Activated naive CD4-positive, alpha-beta T cell treated with anti-CD3 and anti-CD28 coated beads for 36 hours (primary cell): ENCODE data around the gene CCNA1. TPM values are rescaled to one million over a fixed set of nuclear protein-coding genes. Genes with fewer than 3 reads are reported as not detected.
A peak's percentile ranks its signal among the peaks of the same experiment; 100 is the strongest.

Source experiments
- CTCF ChIA-PET: fragments of 350-600 bp; sonication (Branson Sonifier 250); formaldehyde crosslinking; loops from one replicate; lab custom pipeline; 2021; ENCODE audit warnings: antibody characterized with exemption; lab: Charles Lee
- DNase-seq: peaks from one replicate; pipeline ENCODE4 v3.0.0-alpha.2; 2020
- H3K27ac Mint-ChIP-seq: one replicate; pipeline ENCODE4 v1.8.0; 2021; ENCODE audit warnings: mild to moderate bottlenecking, mixed read lengths
- H3K27me3 Mint-ChIP-seq: one replicate; pipeline ENCODE4 v1.8.0; 2021; ENCODE audit warnings: low read depth, mixed read lengths
- H3K36me3 Mint-ChIP-seq: one replicate; pipeline ENCODE4 v1.8.0; 2021; ENCODE audit warnings: low read depth, mixed read lengths
- H3K4me1 Mint-ChIP-seq: one replicate; pipeline ENCODE4 v1.8.0; 2021; ENCODE audit warnings: low read depth, mixed read lengths
- H3K4me3 Mint-ChIP-seq: one replicate; pipeline ENCODE4 v1.8.0; 2021; ENCODE audit warnings: mild to moderate bottlenecking, moderate library complexity, mixed read lengths
- H3K9me3 Mint-ChIP-seq: one replicate; pipeline ENCODE4 v1.8.0; 2021; ENCODE audit warnings: mixed read lengths
- intact Hi-C: fragments of 100-400 bp; cut with micrococcal nuclease; formaldehyde crosslinking; loops from one replicate; pipeline ENCODE4 v1.15.1; 2023
- total RNA-seq, 2 experiments: library from RNA; stranded (reverse); gene quantifications; one replicate each; pipeline ENCODE4 v1.2.3, GENCODE V29; 2021

CCNA1 gene
- under 1 TPM; 0.17 to 0.59 TPM for total RNA-seq

DNA sequence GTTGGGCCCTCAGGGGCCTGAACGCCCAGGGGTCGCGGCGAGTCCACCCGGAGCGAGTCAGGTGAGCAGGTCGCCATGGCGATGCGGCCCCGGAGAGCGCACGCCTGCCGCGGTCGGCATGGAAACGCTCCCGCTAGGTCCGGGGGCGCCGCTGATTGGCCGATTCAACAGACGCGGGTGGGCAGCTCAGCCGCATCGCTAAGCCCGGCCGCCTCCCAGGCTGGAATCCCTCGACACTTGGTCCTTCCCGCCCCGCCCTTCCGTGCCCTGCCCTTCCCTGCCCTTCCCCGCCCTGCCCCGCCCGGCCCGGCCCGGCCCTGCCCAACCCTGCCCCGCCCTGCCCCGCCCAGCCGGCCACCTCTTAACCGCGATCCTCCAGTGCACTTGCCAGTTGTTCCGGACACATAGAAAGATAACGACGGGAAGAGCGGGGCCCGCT, at the start of gene CCNA1:
Gene CCNA1 (plus strand): TSS at position 390 of the 439 bp plus-strand sequence. CDS start 562 bp downstream, outside the sequence.
- no peaks in the 10 kb centered on the region for H3K9me3 Mint-ChIP-seq
- H3K36me3 Mint-ChIP-seq: no peaks in the 10 kb centered on the region
- H3K27ac Mint-ChIP-seq: no peak within 1 kb of the TSS
- intact Hi-C loops: loop anchor here (1.0 to 5.0 kb wide), 2 partner anchors 12 to 960 kb away; no protein-coding TSS in a partner anchor
- peaks cover 15% of the 10 kb centered on the region for H3K4me1 Mint-ChIP-seq
- peak; percentile 17 for DNase-seq
- H3K27me3 Mint-ChIP-seq: peaks cover 63% of the 10 kb centered on the region
- CTCF ChIA-PET: interaction anchor here (0.6 kb wide), 1 partner anchor 1485 kb away, joined by 3 read pairs; no protein-coding TSS in a partner anchor
- peak within 1 kb of the TSS; percentile 46 for H3K4me3 Mint-ChIP-seq

DNA sequence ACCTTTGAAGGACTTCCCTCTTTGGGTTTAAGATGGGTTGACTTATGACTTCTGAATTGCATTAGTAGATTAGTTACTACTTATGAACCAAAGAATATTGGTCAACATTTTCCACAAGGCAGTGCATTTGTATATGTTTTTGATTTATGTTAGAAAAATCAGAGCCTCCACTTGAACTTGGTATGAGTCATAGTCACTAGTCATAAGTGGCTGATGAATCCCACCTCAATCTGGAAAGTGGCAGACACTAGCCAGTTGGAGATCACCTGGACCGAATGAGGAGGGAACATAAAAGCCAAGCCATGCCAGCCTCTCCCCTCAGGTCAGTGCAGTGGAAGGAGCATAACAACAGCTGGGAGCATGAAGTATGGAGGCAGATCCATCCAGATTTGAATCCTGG, 46.8 kb upstream of the CCNA1 start:
- intact Hi-C loops: no loop called here
- H3K4me3 Mint-ChIP-seq: no peak overlapping the region
- CTCF ChIA-PET: no interaction called here
- H3K9me3 Mint-ChIP-seq: no peaks in the 10 kb centered on the region
- H3K36me3 Mint-ChIP-seq: no peaks in the 10 kb centered on the region
- H3K27me3 Mint-ChIP-seq: peaks cover 18% of the 10 kb centered on the region
- DNase-seq: no peak
- no peaks in the 10 kb centered on the region for H3K4me1 Mint-ChIP-seq
- H3K27ac Mint-ChIP-seq: no peak overlapping the region

DNA sequence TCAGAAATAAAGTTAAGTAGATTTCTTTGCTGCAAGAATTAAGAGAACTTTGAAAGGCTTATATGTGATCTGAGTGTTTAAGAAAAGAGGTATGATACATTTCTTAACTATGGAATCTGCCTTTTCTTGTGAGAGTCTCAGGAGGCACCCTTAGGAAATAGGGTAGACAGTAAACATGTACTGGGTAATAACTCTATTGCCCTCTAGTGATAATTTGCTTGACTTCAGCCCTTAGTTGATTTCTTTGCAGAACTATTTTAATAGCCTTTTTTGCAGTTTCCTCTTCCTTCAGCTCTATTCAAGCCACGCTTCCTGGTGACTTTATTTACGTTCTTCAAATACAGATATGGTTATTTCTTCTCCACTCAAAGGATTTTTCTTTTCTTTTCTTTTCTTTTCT, 37.0 kb upstream of the CCNA1 start:
- intact Hi-C loops: loop anchor here (1.0 kb wide), 2 partner anchors 49 to 112 kb away; partner anchors contain the start of gene SPART
- no peak overlapping the region for H3K4me3 Mint-ChIP-seq
- H3K36me3 Mint-ChIP-seq: no peaks in the 10 kb centered on the region
- peaks cover 14% of the 10 kb centered on the region for H3K27me3 Mint-ChIP-seq
- no peaks in the 10 kb centered on the region for H3K9me3 Mint-ChIP-seq
- H3K4me1 Mint-ChIP-seq: no peaks in the 10 kb centered on the region
- H3K27ac Mint-ChIP-seq: no peak overlapping the region
- DNase-seq: no peak
- CTCF ChIA-PET: interaction anchor here (0.7 to 1.4 kb wide), 3 partner anchors 16 to 112 kb away, joined by 3 to 6 read pairs (median 6); no protein-coding TSS in a partner anchor

DNA sequence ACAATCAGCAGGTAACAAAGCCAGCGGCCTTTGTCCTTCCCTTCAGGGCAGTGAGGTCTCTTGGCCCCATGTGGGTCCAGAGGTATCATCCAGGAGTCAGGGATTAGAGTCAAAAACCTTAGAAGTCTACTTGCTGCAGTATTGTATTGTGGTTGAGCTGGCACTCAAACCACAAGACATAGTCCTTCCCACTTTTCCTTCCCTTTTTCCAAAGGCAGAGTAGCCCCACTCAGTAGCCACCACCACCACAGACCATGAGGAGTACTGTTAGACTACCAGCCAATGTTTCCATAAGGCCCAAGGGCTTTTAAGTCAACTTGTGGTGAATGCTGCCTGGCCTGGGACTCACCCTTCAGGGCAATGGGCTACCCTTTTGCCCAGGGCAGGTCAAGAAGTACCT, 27.1 kb upstream of the CCNA1 start:
- intact Hi-C loops: no loop called here
- no peak overlapping the region for H3K4me3 Mint-ChIP-seq
- H3K27ac Mint-ChIP-seq: no peak overlapping the region
- no peaks in the 10 kb centered on the region for H3K9me3 Mint-ChIP-seq
- DNase-seq: no peak
- no peaks in the 10 kb centered on the region for H3K36me3 Mint-ChIP-seq
- CTCF ChIA-PET: no interaction called here
- H3K27me3 Mint-ChIP-seq: peaks cover 24% of the 10 kb centered on the region
- H3K4me1 Mint-ChIP-seq: no peaks in the 10 kb centered on the region

DNA sequence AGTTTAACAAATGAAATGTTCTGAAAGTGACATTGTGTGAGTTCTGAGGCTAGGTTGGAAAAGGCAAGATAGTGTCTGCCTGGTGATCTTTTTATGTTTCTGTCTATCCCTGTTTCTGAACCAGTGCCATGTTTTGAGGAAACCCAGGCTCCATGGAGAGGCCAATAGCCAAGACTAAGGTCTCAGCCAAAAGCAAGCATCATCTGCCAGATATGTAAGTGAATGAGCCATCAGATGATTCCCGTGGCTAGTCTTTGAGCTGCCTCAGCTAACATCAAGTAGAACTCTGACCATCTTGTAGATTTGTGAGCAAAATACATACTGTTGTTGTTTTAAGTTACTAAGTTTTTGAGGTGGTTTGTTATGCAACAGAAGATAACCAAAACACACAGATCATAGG, 19.6 kb upstream of the CCNA1 start:
- no peak for DNase-seq
- Mint-ChIP-seq H3K9me3 (peaks cover 4% of the 10 kb centered on the region), H3K27me3 (peaks cover 40% of the 10 kb centered on the region), H3K4me3 (no peak overlapping the region), H3K4me1 (peaks cover 10% of the 10 kb centered on the region), H3K36me3 (peaks cover 1% of the 10 kb centered on the region), H3K27ac (no peak overlapping the region)
- intact Hi-C loops: no loop called here
- CTCF ChIA-PET: no interaction called here

DNA sequence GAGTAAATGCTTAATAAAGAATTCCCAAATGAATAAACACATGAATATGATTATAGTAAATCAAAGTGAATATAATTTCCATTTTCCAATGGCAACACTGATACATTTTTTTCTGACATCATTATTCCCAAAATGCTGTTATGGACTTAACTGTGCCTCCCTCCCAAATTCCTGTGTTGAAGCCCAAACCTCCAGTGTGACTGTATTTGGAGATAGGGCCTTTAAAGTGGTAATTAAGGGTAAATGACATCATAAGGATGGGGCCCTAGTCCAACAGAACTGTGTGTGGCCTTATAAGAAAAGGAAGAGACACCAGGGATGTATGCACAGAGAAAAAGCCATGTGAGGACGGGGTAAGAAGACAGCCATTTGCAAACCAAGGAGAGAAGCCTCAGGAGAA, 19.1 kb upstream of the CCNA1 start:
- no peak overlapping the region for H3K27ac Mint-ChIP-seq
- H3K27me3 Mint-ChIP-seq: peaks cover 43% of the 10 kb centered on the region
- H3K4me3 Mint-ChIP-seq: no peak overlapping the region
- no peak for DNase-seq
- intact Hi-C loops: no loop called here
- CTCF ChIA-PET: no interaction called here
- H3K36me3 Mint-ChIP-seq: peaks cover 1% of the 10 kb centered on the region
- H3K9me3 Mint-ChIP-seq: peaks cover 4% of the 10 kb centered on the region
- H3K4me1 Mint-ChIP-seq: peaks cover 14% of the 10 kb centered on the region

DNA sequence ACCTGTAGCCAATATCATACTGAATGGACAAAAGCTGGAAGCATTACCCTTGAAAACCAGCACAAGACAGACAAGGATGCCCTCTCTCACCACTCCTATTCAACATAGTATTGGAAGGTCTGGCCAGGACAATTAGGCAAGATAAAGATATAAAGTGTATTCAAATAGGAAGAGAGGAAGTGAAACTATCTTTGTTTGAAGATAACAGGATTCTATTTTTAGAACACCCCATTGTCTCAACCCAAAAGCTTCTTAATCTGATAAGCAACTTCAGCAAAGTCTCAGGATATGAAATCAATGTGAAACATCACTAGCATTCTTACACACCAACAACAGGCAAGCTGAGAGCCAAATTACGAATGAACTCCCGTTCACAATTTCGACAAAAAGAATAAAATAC, 17.8 kb upstream of the CCNA1 start:
- Mint-ChIP-seq H3K27me3 (peaks cover 51% of the 10 kb centered on the region), H3K36me3 (peaks cover 1% of the 10 kb centered on the region), H3K4me3 (no peak overlapping the region), H3K4me1 (peaks cover 18% of the 10 kb centered on the region), H3K27ac (no peak overlapping the region), H3K9me3 (peaks cover 4% of the 10 kb centered on the region)
- intact Hi-C loops: no loop called here
- CTCF ChIA-PET: no interaction called here
- no peak for DNase-seq

DNA sequence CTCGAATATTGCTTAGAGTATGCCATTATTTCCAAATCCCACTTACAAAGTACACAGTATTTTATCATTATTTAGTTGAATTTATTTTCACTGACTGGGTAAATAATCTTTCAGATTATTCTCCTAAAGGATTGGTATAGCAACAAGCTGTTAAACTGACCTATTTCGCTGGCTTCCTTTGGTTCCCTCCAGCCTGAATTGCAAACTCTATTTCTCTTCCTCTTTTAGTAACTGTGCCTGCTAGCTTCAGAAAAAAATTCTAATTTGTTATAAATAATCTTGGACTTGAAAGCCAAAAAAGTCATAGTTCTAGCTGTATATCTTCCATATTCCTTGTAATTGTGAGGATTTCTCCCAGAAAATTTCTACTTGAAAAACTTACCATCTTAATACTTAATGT, 15.0 kb upstream of the CCNA1 start:
- Mint-ChIP-seq H3K27me3 (peaks cover 59% of the 10 kb centered on the region), H3K9me3 (peaks cover 4% of the 10 kb centered on the region), H3K4me1 (peaks cover 23% of the 10 kb centered on the region), H3K36me3 (peaks cover 1% of the 10 kb centered on the region), H3K4me3 (no peak overlapping the region), H3K27ac (no peak overlapping the region)
- intact Hi-C loops: loop anchor here (5.0 kb wide), 1 partner anchor 135 kb away; no protein-coding TSS in a partner anchor
- DNase-seq: no peak
- CTCF ChIA-PET: interaction anchor here (0.6 to 1.8 kb wide), 4 partner anchors 20 to 318 kb away, joined by 3 to 5 read pairs (median 4); no protein-coding TSS in a partner anchor

DNA sequence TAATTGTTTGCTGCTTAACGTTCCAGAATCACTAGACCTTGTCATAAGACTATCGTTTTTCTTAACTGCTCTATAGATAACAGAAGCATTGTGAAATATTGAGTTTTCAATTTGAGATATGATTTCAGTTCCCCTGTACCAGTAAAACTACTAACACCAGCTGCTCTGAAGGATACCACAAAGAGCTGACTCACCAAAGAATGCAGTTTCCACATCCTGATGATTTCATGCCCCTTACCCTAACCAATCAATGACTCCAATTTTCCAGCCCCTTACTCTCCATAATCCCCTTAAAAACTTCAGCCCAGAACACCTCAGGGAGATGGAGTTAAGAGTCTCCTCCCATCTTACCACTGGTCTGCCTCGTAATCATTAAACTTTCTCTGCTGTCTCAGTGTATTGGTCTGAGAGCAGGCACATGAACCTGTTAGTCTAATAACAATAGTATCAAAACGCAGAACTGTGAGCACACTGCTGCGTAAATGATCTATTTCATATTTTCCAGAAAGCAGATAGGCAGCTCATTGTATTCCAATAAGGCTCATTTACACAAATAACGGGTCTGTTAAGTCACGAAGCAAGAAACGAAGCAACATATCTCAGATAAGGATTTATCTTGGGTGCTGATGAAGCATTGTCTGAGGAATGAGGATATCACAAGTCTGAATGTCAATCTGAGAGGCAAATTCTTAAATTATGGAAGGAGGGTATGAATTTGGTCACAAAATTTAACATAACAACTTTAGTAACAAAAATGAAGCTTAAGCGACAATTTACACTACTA, 14.1 kb upstream of the CCNA1 start:
- peaks cover 1% of the 10 kb centered on the region for H3K36me3 Mint-ChIP-seq
- H3K4me1 Mint-ChIP-seq: peaks cover 23% of the 10 kb centered on the region
- H3K4me3 Mint-ChIP-seq: no peak overlapping the region
- intact Hi-C loops: loop anchor here (1.0 to 5.0 kb wide), 2 partner anchors 21 to 136 kb away; no protein-coding TSS in a partner anchor
- H3K27me3 Mint-ChIP-seq: peaks cover 61% of the 10 kb centered on the region
- peaks cover 4% of the 10 kb centered on the region for H3K9me3 Mint-ChIP-seq
- CTCF ChIA-PET: interaction anchor here (0.6 to 2.3 kb wide), 8 partner anchors 10 to 319 kb away, joined by 3 to 7 read pairs (median 4); no protein-coding TSS in a partner anchor
- DNase-seq: peak; percentile 19
- H3K27ac Mint-ChIP-seq: no peak overlapping the region

DNA sequence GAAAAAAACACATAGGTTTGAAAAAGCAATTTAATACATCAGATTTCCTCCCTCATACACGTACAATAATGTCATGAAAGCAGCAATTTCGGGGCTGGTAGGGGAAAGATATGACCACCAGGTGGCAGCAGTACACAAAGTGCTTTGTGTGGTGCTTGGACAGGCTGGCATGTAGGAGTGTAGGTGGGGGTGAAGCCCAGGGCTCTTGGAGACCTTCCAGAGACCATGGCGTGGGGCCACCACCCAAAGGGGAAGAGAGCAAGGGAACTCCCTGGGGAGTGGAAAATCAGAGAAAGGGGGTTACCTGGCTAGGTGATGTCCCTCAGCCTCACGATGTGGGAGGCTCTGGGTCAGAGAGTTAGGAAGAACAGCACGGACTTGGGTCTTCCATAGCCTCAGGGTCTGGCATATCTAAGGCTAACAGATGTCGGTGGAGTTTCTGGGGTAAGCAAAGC, 11.8 kb upstream of the CCNA1 start:
- intact Hi-C loops: loop anchor here (1.0 to 2.0 kb wide), 7 partner anchors 12 to 649 kb away; partner anchors contain the start of genes CCNA1, RFXAP and SPART
- CTCF ChIA-PET: interaction anchor here (0.7 to 2.7 kb wide), 12 partner anchors 13 to 387 kb away, joined by 3 to 31 read pairs (median 4); no protein-coding TSS in a partner anchor
- Mint-ChIP-seq H3K4me3 (no peak overlapping the region), H3K27me3 (peaks cover 60% of the 10 kb centered on the region), H3K4me1 (peaks cover 13% of the 10 kb centered on the region), H3K36me3 (peaks cover 1% of the 10 kb centered on the region), H3K27ac (peak overlapping the region; percentile 8), H3K9me3 (peaks cover 5% of the 10 kb centered on the region)
- peak; percentile 85 for DNase-seq

DNA sequence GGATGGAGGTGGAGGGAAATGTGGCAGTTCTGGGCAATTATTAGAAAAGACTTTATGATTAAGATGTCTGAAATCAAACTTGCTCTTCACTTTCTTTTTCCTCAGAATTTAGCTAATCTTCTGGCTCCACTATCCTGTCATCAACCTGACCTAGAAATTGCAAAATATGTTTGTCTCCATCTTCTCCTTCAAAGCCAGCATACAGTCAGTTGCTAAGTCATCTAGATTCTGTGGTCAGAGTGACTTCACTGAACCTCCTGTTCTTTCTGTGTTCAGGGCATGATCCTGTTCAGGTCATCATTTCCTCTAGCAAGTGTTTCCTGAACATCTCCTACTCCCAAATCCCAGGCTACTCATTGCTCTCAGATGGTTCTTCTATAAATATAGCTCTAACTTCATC, 10.8 kb upstream of the CCNA1 start:
- peaks cover 13% of the 10 kb centered on the region for H3K4me1 Mint-ChIP-seq
- peaks cover 58% of the 10 kb centered on the region for H3K27me3 Mint-ChIP-seq
- no peaks in the 10 kb centered on the region for H3K36me3 Mint-ChIP-seq
- no peak for DNase-seq
- H3K27ac Mint-ChIP-seq: no peak overlapping the region
- peaks cover 4% of the 10 kb centered on the region for H3K9me3 Mint-ChIP-seq
- no peak overlapping the region for H3K4me3 Mint-ChIP-seq
- intact Hi-C loops: loop anchor here (2.0 kb wide), 2 partner anchors 397 to 559 kb away; partner anchors contain the start of gene RFXAP
- CTCF ChIA-PET: interaction anchor here (0.7 to 2.7 kb wide), 8 partner anchors 11 to 420 kb away, joined by 3 to 31 read pairs (median 4); no protein-coding TSS in a partner anchor

DNA sequence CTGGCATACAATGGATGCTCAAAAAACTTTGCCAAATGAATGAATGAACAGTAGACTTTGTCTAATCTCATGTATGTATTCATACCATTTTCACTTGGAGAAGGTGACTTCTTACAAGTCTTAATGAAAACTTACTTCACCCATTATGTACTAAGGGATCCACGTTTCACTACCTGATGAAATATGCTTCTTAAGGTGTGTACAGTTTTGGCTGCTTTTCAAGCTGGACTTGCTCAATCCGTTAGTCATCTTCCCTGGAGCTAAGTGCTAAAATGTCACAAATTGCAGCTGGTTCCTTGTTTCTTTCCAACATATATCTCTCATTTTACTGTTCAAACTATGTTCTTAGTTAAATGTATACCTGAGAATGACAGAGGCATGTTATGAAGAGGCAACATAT, 4.2 kb upstream of the CCNA1 start:
- H3K27me3 Mint-ChIP-seq: peaks cover 67% of the 10 kb centered on the region
- no peak for DNase-seq
- peaks cover 6% of the 10 kb centered on the region for H3K9me3 Mint-ChIP-seq
- intact Hi-C loops: no loop called here
- H3K36me3 Mint-ChIP-seq: no peaks in the 10 kb centered on the region
- no peak overlapping the region for H3K27ac Mint-ChIP-seq
- peaks cover 15% of the 10 kb centered on the region for H3K4me1 Mint-ChIP-seq
- H3K4me3 Mint-ChIP-seq: no peak overlapping the region
- CTCF ChIA-PET: interaction anchor here (1.6 to 1.9 kb wide), 2 partner anchors 9 to 20 kb away, joined by 5 to 7 read pairs; no protein-coding TSS in a partner anchor
